ENCODE results near the gene NLRC3. TPM values are rescaled to one million over a fixed set of nuclear protein-coding genes. Genes with fewer than 3 reads are reported as not detected.

NLRC3 gene
- total RNA-seq, 1 experiment from 2014 or later = not detected

GRCh38 chr16:3514621-3515020 lies 62.6 kb downstream of the NLRC3 start:
- TF ChIP-seq, protein P1, sequence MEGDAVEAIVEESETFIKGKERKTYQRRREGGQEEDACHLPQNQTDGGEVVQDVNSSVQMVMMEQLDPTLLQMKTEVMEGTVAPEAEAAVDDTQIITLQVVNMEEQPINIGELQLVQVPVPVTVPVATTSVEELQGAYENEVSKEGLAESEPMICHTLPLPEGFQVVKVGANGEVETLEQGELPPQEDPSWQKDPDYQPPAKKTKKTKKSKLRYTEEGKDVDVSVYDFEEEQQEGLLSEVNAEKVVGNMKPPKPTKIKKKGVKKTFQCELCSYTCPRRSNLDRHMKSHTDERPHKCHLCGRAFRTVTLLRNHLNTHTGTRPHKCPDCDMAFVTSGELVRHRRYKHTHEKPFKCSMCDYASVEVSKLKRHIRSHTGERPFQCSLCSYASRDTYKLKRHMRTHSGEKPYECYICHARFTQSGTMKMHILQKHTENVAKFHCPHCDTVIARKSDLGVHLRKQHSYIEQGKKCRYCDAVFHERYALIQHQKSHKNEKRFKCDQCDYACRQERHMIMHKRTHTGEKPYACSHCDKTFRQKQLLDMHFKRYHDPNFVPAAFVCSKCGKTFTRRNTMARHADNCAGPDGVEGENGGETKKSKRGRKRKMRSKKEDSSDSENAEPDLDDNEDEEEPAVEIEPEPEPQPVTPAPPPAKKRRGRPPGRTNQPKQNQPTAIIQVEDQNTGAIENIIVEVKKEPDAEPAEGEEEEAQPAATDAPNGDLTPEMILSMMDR (IDR thresholded peaks at IDR 0.05; ENCODE audit: insufficient read depth in 1 of 2, low read depth in 1 of 2, low read length in 1 of 2, severe bottlenecking in 1 of 2, unreplicated experiment in 1 of 2) = no peak
- Mint-ChIP-seq H3K4me1 (ENCODE audit: low read depth, unreplicated experiment) (no peaks in the 10 kb centered on the region), H3K36me3 (ENCODE audit: insufficient read depth, unreplicated experiment) (peaks cover 5% of the 10 kb centered on the region), H3K27ac (ENCODE audit: unreplicated experiment) (no peak overlapping the region), H3K4me3 (ENCODE audit: unreplicated experiment) (no peak overlapping the region), H3K27me3 (ENCODE audit: insufficient read depth, unreplicated experiment) (no peaks in the 10 kb centered on the region), H3K9me3 (ENCODE audit: unreplicated experiment) (no peaks in the 10 kb centered on the region)
- Histone ChIP-seq H3K4me1 (no peaks in the 10 kb centered on the region), H3K36me3 (ENCODE audit: control insufficient read depth, insufficient read depth, low read length) (peaks cover 2% of the 10 kb centered on the region), H3K4me3 (ENCODE audit: low read depth, low read length) (no peak overlapping the region), H3K9me3 (no peaks in the 10 kb centered on the region), H3K27me3 (replicated peaks; ENCODE audit: control insufficient read depth, insufficient read depth, low read length) (no peaks in the 10 kb centered on the region; the same call in 1 of the 2 replicates)
- DNase-seq = no peak
- POLR2A ChIA-PET = no interaction called here
- CTCF ChIA-PET = no interaction called here
- intact Hi-C loops (cut with micrococcal nuclease; ENCODE audit: unreplicated experiment) = no loop called here
- BruUV-seq (replicated peaks) = no TSS peak

- intact Hi-C loops (cut with micrococcal nuclease; ENCODE audit: unreplicated experiment) = no loop called here
- H3K27ac Mint-ChIP-seq (ENCODE audit: unreplicated experiment) = no peak overlapping the region
- peaks cover 4% of the 10 kb centered on the region for H3K36me3 ChIP-seq (ENCODE audit: control insufficient read depth, insufficient read depth, low read length)
- no peak overlapping the region for H3K4me3 ChIP-seq (ENCODE audit: low read depth, low read length)
- ChIA-PET POLR2A (no interaction called here), CTCF (no interaction called here)
- H3K27me3 ChIP-seq (replicated peaks; ENCODE audit: control insufficient read depth, insufficient read depth, low read length) = no peaks in the 10 kb centered on the region; the same call in 1 of the 2 replicates
- H3K36me3 Mint-ChIP-seq (ENCODE audit: insufficient read depth, unreplicated experiment) = peaks cover 5% of the 10 kb centered on the region
- BruUV-seq (replicated peaks) = no TSS peak
- TF ChIP-seq, protein P1 (IDR thresholded peaks at IDR 0.05; ENCODE audit: insufficient read depth in 1 of 2, low read depth in 1 of 2, low read length in 1 of 2, severe bottlenecking in 1 of 2, unreplicated experiment in 1 of 2) = no peak
- H3K9me3 ChIP-seq = no peaks in the 10 kb centered on the region
- no peak overlapping the region for H3K4me3 Mint-ChIP-seq (ENCODE audit: unreplicated experiment)
- no peaks in the 10 kb centered on the region for H3K9me3 Mint-ChIP-seq (ENCODE audit: unreplicated experiment)
- H3K27me3 Mint-ChIP-seq (ENCODE audit: insufficient read depth, unreplicated experiment) = no peaks in the 10 kb centered on the region
- no peak for DNase-seq
- H3K4me1 ChIP-seq = no peaks in the 10 kb centered on the region
- no peaks in the 10 kb centered on the region for H3K4me1 Mint-ChIP-seq (ENCODE audit: low read depth, unreplicated experiment)
Observed at GRCh38 chr16:3513892-3514583, 63.2 kb downstream of the NLRC3 start.

GRCh38 chr16:3511286-3512180 lies 65.7 kb downstream of the NLRC3 start:
- no peaks in the 10 kb centered on the region for H3K9me3 ChIP-seq
- BruUV-seq (replicated peaks) = no TSS peak
- Mint-ChIP-seq H3K27ac (ENCODE audit: unreplicated experiment) (no peak overlapping the region), H3K4me1 (ENCODE audit: low read depth, unreplicated experiment) (no peaks in the 10 kb centered on the region), H3K36me3 (ENCODE audit: insufficient read depth, unreplicated experiment) (peaks cover 5% of the 10 kb centered on the region), H3K9me3 (ENCODE audit: unreplicated experiment) (no peaks in the 10 kb centered on the region), H3K4me3 (ENCODE audit: unreplicated experiment) (no peak overlapping the region), H3K27me3 (ENCODE audit: insufficient read depth, unreplicated experiment) (no peaks in the 10 kb centered on the region)
- ChIA-PET CTCF (no interaction called here), POLR2A (no interaction called here)
- no peaks in the 10 kb centered on the region; the same call in 1 of the 2 replicates for H3K27me3 ChIP-seq (replicated peaks; ENCODE audit: control insufficient read depth, insufficient read depth, low read length)
- peaks cover 4% of the 10 kb centered on the region for H3K36me3 ChIP-seq (ENCODE audit: control insufficient read depth, insufficient read depth, low read length)
- DNase-seq = no peak
- intact Hi-C loops (cut with micrococcal nuclease; ENCODE audit: unreplicated experiment) = no loop called here
- TF ChIP-seq, protein P1 (IDR thresholded peaks at IDR 0.05; ENCODE audit: insufficient read depth in 1 of 2, low read depth in 1 of 2, low read length in 1 of 2, severe bottlenecking in 1 of 2, unreplicated experiment in 1 of 2) = no peak
- no peak overlapping the region for H3K4me3 ChIP-seq (ENCODE audit: low read depth, low read length)
- no peaks in the 10 kb centered on the region for H3K4me1 ChIP-seq

All from Caco-2 (cell line).